Measurements from ENCODE around the gene C10orf90.
"Not testable (repeated sequence)": the region's sequence is repeated elsewhere in the genome, so short reads cannot be mapped to it uniquely, and the experiment has no call there.

Gene C10orf90

GRCh38 chr10:126581648-126582046, 88.8 kb downstream of the C10orf90 start:
- no peak for DNase-seq

- no peak for DNase-seq
Measured at GRCh38 chr10:126580873-126581647, 89.4 kb downstream of the C10orf90 start.

GRCh38 chr10:126576336-126576735, 94.2 kb downstream of the C10orf90 start:
- no peak for DNase-seq

GRCh38 chr10:126570621-126571602, 99.6 kb downstream of the C10orf90 start:
- no peak for DNase-seq

- no peak for DNase-seq
Measured at GRCh38 chr10:126570245-126570570, 100.3 kb downstream of the C10orf90 start.

- DNase-seq = no peak
Measured at GRCh38 chr10:126569513-126570244, 100.8 kb downstream of the C10orf90 start.

GRCh38 chr10:126568809-126569385, 101.6 kb downstream of the C10orf90 start:
- DNase-seq = no peak

- no peak for DNase-seq
Measured at GRCh38 chr10:126565871-126566270, 104.6 kb downstream of the C10orf90 start.

- no peak for DNase-seq
Measured at GRCh38 chr10:126565441-126565840, 105.1 kb downstream of the C10orf90 start.

GRCh38 chr10:126564326-126564888, 106.1 kb downstream of the C10orf90 start:
- DNase-seq = no peak

- no peak for DNase-seq
Measured at GRCh38 chr10:126563361-126563760, 107.1 kb downstream of the C10orf90 start.

- no peak for DNase-seq
Measured at GRCh38 chr10:126561921-126562680, 108.4 kb downstream of the C10orf90 start.

- no peak for DNase-seq
Measured at GRCh38 chr10:126561294-126561920, 109.1 kb downstream of the C10orf90 start.

- DNase-seq = no peak
Measured at GRCh38 chr10:126558881-126559280, 111.6 kb downstream of the C10orf90 start.

- no peak for DNase-seq
Measured at GRCh38 chr10:126551202-126551601, 119.3 kb downstream of the C10orf90 start.

GRCh38 chr10:126550586-126550985, 119.9 kb downstream of the C10orf90 start:
- not testable (repeated sequence) for DNase-seq

- DNase-seq = no peak
Measured at GRCh38 chr10:126549344-126549743, 121.1 kb downstream of the C10orf90 start.

- DNase-seq = no peak
Measured at GRCh38 chr10:126544565-126544964, 125.9 kb downstream of the C10orf90 start.

GRCh38 chr10:126538439-126539135, 131.9 kb downstream of the C10orf90 start:
- no peak for DNase-seq

- DNase-seq = no peak
Measured at GRCh38 chr10:126536656-126537055, 133.8 kb downstream of the C10orf90 start.

- no peak for DNase-seq
Measured at GRCh38 chr10:126536148-126536547, 134.3 kb downstream of the C10orf90 start.

All from activated CD4-positive, CD25-positive, alpha-beta regulatory T cell (primary cell).